NB4 (cell line): ENCODE data around the gene SLC17A7.
A peak's percentile ranks its signal among the peaks of the same experiment; 100 is the strongest.

Source experiments
- DNase-seq: peaks from one replicate; pipeline ENCODE4 v3.0.0; 2010; ENCODE audit warnings: low read depth
- H3K4me3 ChIP-seq: one replicate; pipeline ENCODE4 v1.5.1; 2011; ENCODE audit warnings: mild to moderate bottlenecking, low read depth, low read length, moderate library complexity
- CTCF ChIP-seq: IDR thresholded peaks from one replicate; pipeline ENCODE4 v1.5.1; 2012; ENCODE audit warnings: low read depth, low read length
- MAX ChIP-seq: IDR thresholded peaks from 2 replicates; pipeline ENCODE4 v1.6.1; 2011; ENCODE audit warnings: low read depth, low read length
- MYC ChIP-seq: IDR thresholded peaks from 2 replicates; pipeline ENCODE4 v1.6.1; 2011; ENCODE audit warnings: low read depth, low read length
- POLR2A ChIP-seq: IDR thresholded peaks from 2 replicates; pipeline ENCODE4 v1.6.1; 2011; ENCODE audit warnings: mild to moderate bottlenecking; ENCODE audit not compliant: insufficient read length; ENCODE audit errors: extremely low read depth

SLC17A7 gene

GRCh38 chr19:49470615-49470978 lies 29.3 kb upstream of the SLC17A7 start:
- no peak overlapping the region for H3K4me3 ChIP-seq
- no peak for DNase-seq
- TF ChIP-seq MYC (no peak), CTCF (no peak), MAX (no peak), POLR2A (no peak)

GRCh38 chr19:49469828-49470614 lies 28.7 kb upstream of the SLC17A7 start:
- H3K4me3 ChIP-seq: no peak overlapping the region
- TF ChIP-seq MYC (no peak), POLR2A (no peak), MAX (no peak), CTCF (peak; percentile 59)
- peak; percentile 89 for DNase-seq

GRCh38 chr19:49468746-49469447 lies 27.6 kb upstream of the SLC17A7 start:
- no peak overlapping the region for H3K4me3 ChIP-seq
- DNase-seq: peak; percentile 93
- TF ChIP-seq MAX: no peak
- no peak for TF ChIP-seq POLR2A
- TF ChIP-seq CTCF: no peak
- no peak for TF ChIP-seq MYC

GRCh38 chr19:49468199-49468598 lies 26.9 kb upstream of the SLC17A7 start:
- TF ChIP-seq MYC (no peak), POLR2A (no peak), MAX (no peak), CTCF (no peak)
- no peak overlapping the region for H3K4me3 ChIP-seq
- no peak for DNase-seq

- DNase-seq: no peak
- no peak for TF ChIP-seq POLR2A
- no peak for TF ChIP-seq MYC
- TF ChIP-seq CTCF: no peak
- TF ChIP-seq MAX: no peak
These were observed 24.0 kb upstream of the SLC17A7 start for GRCh38 chr19:49465371-49465770.

More at GRCh38 chr19:49465371-49465770, 24.0 kb upstream of the SLC17A7 start:
- H3K4me3 ChIP-seq: no peak overlapping the region
